DND-41 (cell line): ENCODE results near the gene CPEB1.
A peak's percentile ranks its signal among the peaks of the same experiment; 100 is the strongest.

Experiments
- ATAC-seq: fragments of 200-7000 bp; cut with Tn5 transposase; 3 replicates; pipeline ENCODE4 v1.9.1; 2021; ENCODE audit warnings: low read depth; ENCODE audit not compliant: insufficient read depth
- DNase-seq: peaks from one replicate; pipeline ENCODE4 v3.0.0-alpha.2; 2020
- H2AFZ ChIP-seq: 2 replicates; pipeline ENCODE4 v1.6.0; 2012; ENCODE audit warnings: low read depth, low read length
- H3K27ac ChIP-seq: 2 replicates; pipeline ENCODE4 v1.5.1; 2012; ENCODE audit warnings: low read length, inconsistent platforms
- H3K27me3 ChIP-seq: fragments of 200-600 bp; sonication (generic); 2 replicates; pipeline ENCODE4 v1.6.0; 2012; ENCODE audit warnings: low read length, mild to moderate bottlenecking, inconsistent platforms; ENCODE audit not compliant: insufficient read depth, poor library complexity
- H3K36me3 ChIP-seq: 2 replicates; pipeline ENCODE4 v1.5.1; 2012; ENCODE audit warnings: low read length, inconsistent platforms; ENCODE audit not compliant: insufficient read depth
- H3K4me1 ChIP-seq: 2 replicates; pipeline ENCODE4 v1.5.1; 2012; ENCODE audit warnings: mild to moderate bottlenecking, low read length; ENCODE audit not compliant: insufficient read depth
- H3K4me2 ChIP-seq: 2 replicates; pipeline ENCODE4 v1.6.0; 2012; ENCODE audit warnings: mild to moderate bottlenecking, moderate library complexity, low read length, inconsistent platforms; ENCODE audit not compliant: insufficient read depth
- H3K4me3 ChIP-seq, 2 experiments: fragments of 200-600 bp in 1 of 2; shearing (Covaris generic) in 1 of 2; 2 replicates each; pipeline ENCODE4 v1.5.1; 2012 to 2016; ENCODE audit warnings: inconsistent platforms in 2 of 2, low read length in 2 of 2, mild to moderate bottlenecking in 2 of 2, low read depth in 1 of 2, moderate library complexity in 1 of 2
- H3K79me2 ChIP-seq: 2 replicates; pipeline ENCODE4 v1.6.0; 2012; ENCODE audit warnings: low read length, inconsistent platforms; ENCODE audit not compliant: insufficient read depth
- H3K9ac ChIP-seq: 2 replicates; pipeline ENCODE4 v1.6.0; 2012; ENCODE audit warnings: low read depth, mild to moderate bottlenecking, inconsistent platforms, low read length, moderate library complexity
- H3K9me3 ChIP-seq: 2 replicates; pipeline ENCODE4 v1.5.1; 2012; ENCODE audit warnings: low read length, moderate library complexity, mild to moderate bottlenecking, inconsistent platforms; ENCODE audit not compliant: insufficient read depth, severe bottlenecking
- H4K20me1 ChIP-seq: 2 replicates; pipeline ENCODE4 v1.6.0; 2012; ENCODE audit warnings: low read length; ENCODE audit not compliant: insufficient read depth
- EZH2 ChIP-seq: IDR thresholded peaks from 3 replicates; pipeline ENCODE4 v1.6.1; 2012; ENCODE audit warnings: borderline replicate concordance, low read depth, mild to moderate bottlenecking, moderate library complexity, low read length, inconsistent platforms; ENCODE audit not compliant: severe bottlenecking
- TF ChIP-seq, protein P1 (sequence below): IDR thresholded peaks from 2 replicates; pipeline ENCODE4 v1.5.1; 2012; ENCODE audit warnings: borderline replicate concordance, low read length, moderate library complexity, mild to moderate bottlenecking; ENCODE audit not compliant: poor library complexity, severe bottlenecking; ENCODE audit errors: extremely low read depth

CPEB1 gene

GRCh38 chr15:82540984-82541431 lies 106.2 kb downstream of the CPEB1 start:
- ATAC-seq (no peak), DNase-seq (no peak)
- Histone ChIP-seq H4K20me1 (peaks cover 40% of the 10 kb centered on the region), H3K9me3 (no peaks in the 10 kb centered on the region), H3K4me1 (peaks cover 30% of the 10 kb centered on the region), H3K36me3 (peaks cover 42% of the 10 kb centered on the region), H3K27me3 (peaks cover 3% of the 10 kb centered on the region), H3K4me3 (peak overlapping the region; percentile 52 to 92), H2AFZ (peak overlapping the region; percentile 81), H3K27ac (peak overlapping the region; percentile 70), H3K79me2 (peaks cover 36% of the 10 kb centered on the region), H3K9ac (peak overlapping the region; percentile 72), H3K4me2 (peak overlapping the region; percentile 94)
- TF ChIP-seq, protein P1, sequence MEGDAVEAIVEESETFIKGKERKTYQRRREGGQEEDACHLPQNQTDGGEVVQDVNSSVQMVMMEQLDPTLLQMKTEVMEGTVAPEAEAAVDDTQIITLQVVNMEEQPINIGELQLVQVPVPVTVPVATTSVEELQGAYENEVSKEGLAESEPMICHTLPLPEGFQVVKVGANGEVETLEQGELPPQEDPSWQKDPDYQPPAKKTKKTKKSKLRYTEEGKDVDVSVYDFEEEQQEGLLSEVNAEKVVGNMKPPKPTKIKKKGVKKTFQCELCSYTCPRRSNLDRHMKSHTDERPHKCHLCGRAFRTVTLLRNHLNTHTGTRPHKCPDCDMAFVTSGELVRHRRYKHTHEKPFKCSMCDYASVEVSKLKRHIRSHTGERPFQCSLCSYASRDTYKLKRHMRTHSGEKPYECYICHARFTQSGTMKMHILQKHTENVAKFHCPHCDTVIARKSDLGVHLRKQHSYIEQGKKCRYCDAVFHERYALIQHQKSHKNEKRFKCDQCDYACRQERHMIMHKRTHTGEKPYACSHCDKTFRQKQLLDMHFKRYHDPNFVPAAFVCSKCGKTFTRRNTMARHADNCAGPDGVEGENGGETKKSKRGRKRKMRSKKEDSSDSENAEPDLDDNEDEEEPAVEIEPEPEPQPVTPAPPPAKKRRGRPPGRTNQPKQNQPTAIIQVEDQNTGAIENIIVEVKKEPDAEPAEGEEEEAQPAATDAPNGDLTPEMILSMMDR, result no peak
- no peak for TF ChIP-seq EZH2

GRCh38 chr15:82540055-82540983 lies 106.8 kb downstream of the CPEB1 start, which contains the start of gene RPS17:
RPS17 (minus strand) TSS chr15:82540457; CDS start chr15:82540428, 29 bp downstream.
- Histone ChIP-seq H2AFZ (peak within 1 kb of the TSS; percentile 81), H3K79me2 (peaks cover 36% of the 10 kb centered on the region), H4K20me1 (peaks cover 45% of the 10 kb centered on the region), H3K4me1 (peaks cover 30% of the 10 kb centered on the region), H3K36me3 (peaks cover 47% of the 10 kb centered on the region), H3K4me3 (peak within 1 kb of the TSS; percentile 52 to 92), H3K27me3 (no peaks in the 10 kb centered on the region), H3K4me2 (peak within 1 kb of the TSS; percentile 94), H3K27ac (peak within 1 kb of the TSS; percentile 86), H3K9ac (peak within 1 kb of the TSS; percentile 86), H3K9me3 (no peaks in the 10 kb centered on the region)
- peak; percentile 95 for DNase-seq
- TF ChIP-seq EZH2, result no peak
- TF ChIP-seq, protein P1, result peak; percentile 96
- peak; percentile 92 for ATAC-seq

- no peak for DNase-seq
- no peak for TF ChIP-seq EZH2
- TF ChIP-seq, protein P1, result no peak
- ATAC-seq, result no peak
- Histone ChIP-seq H3K9ac (peak overlapping the region; percentile 86), H3K79me2 (peaks cover 36% of the 10 kb centered on the region), H4K20me1 (peaks cover 45% of the 10 kb centered on the region), H3K4me1 (peaks cover 30% of the 10 kb centered on the region), H3K9me3 (no peaks in the 10 kb centered on the region), H3K4me2 (peak overlapping the region; percentile 86), H3K27ac (peak overlapping the region; percentile 86), H3K36me3 (peaks cover 48% of the 10 kb centered on the region), H3K27me3 (no peaks in the 10 kb centered on the region), H3K4me3 (peak overlapping the region; percentile 51 to 92), H2AFZ (0 out of 2 replicates have a peak overlapping the region, but pooled peaks have one; percentile 71)
These were observed 107.5 kb downstream of the CPEB1 start for GRCh38 chr15:82539691-82540054.
